Bronchial epithelial cell (primary cell): Measurements from ENCODE around the gene CD2AP. TPM values are rescaled to one million over a fixed set of nuclear protein-coding genes. Genes with fewer than 3 reads are reported as not detected.

Source experiments
- DNase-seq: peaks from one replicate; pipeline ENCODE4 v3.0.0-alpha.2; 2010; ENCODE audit warnings: low read depth
- FAIRE-seq: peaks from 2 replicates; lab custom pipeline; 2011; peaks lifted over from hg19 to GRCh38; lab: Jason Lieb, UNC
- H3K27me3 ChIP-seq: 2 replicates; pipeline ENCODE4 v1.5.1; 2011; ENCODE audit warnings: low read length; ENCODE audit not compliant: control insufficient read depth, insufficient read depth
- H3K36me3 ChIP-seq: 2 replicates; pipeline ENCODE4 v1.5.1; 2011; ENCODE audit warnings: low read length; ENCODE audit not compliant: control insufficient read depth, insufficient read depth
- H3K4me3 ChIP-seq: 2 replicates; pipeline ENCODE4 v1.5.1; 2011; ENCODE audit warnings: mild to moderate bottlenecking, low read depth, low read length, control low read depth
- total RNA-seq: library from RNA; depleted of rRNA; stranded (reverse); fragments of >200 nt; gene quantifications from 2 replicates; pipeline ENCODE4 v1.2.1, GENCODE V29; 2014
- TF ChIP-seq, protein P1 (sequence below): IDR thresholded peaks from 2 replicates; pipeline ENCODE4 v1.5.1; 2011; ENCODE audit warnings: mild to moderate bottlenecking, moderate library complexity, low read length, control low read depth, inconsistent platforms; ENCODE audit not compliant: insufficient read depth, severe bottlenecking

CD2AP gene
- total RNA-seq, 1 donor from 2014 or later: 24.0 TPM

DNA sequence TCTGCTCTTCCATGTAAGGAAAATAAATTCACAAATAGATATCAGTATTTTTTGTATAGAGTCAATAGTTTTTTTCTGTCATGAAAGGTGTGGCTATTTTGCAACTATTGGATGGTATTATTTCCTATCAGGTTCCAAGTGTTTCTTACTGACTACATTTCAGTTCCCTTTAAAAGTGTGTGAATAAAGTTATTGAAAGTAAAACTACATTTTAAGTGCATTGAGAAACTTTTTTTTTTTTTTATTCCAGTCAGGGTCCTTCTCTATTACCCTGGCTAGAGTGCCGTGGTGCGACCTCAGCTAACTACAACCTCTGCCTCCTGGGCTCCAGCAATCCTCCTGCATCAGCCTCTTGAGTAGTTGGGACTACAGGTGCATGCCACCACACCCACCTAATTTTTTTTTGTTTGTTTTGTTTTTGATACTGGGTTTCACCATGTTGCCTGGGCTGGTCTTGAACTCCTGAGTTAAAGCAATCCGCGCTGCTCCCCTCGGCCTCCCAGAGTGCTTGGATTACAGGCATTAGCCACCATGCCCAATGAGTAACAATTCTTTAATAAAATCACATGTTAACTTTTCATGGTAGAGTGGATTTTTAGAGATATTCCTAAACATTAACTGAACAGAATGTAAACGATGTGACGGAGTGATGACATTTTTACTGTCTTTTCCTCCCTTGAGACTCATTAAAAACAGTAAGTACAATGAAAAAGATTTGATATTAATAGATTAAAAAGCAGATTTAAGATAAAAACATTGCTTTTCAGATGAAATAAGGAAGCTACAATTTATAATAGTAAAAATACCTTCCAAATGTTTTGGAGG lies 151.1 kb downstream of the CD2AP start:
- TF ChIP-seq, protein P1, sequence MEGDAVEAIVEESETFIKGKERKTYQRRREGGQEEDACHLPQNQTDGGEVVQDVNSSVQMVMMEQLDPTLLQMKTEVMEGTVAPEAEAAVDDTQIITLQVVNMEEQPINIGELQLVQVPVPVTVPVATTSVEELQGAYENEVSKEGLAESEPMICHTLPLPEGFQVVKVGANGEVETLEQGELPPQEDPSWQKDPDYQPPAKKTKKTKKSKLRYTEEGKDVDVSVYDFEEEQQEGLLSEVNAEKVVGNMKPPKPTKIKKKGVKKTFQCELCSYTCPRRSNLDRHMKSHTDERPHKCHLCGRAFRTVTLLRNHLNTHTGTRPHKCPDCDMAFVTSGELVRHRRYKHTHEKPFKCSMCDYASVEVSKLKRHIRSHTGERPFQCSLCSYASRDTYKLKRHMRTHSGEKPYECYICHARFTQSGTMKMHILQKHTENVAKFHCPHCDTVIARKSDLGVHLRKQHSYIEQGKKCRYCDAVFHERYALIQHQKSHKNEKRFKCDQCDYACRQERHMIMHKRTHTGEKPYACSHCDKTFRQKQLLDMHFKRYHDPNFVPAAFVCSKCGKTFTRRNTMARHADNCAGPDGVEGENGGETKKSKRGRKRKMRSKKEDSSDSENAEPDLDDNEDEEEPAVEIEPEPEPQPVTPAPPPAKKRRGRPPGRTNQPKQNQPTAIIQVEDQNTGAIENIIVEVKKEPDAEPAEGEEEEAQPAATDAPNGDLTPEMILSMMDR: no peak
- no peaks in the 10 kb centered on the region for H3K36me3 ChIP-seq
- no peak for FAIRE-seq
- H3K27me3 ChIP-seq: no peaks in the 10 kb centered on the region
- no peak overlapping the region for H3K4me3 ChIP-seq
- DNase-seq: no peak

DNA sequence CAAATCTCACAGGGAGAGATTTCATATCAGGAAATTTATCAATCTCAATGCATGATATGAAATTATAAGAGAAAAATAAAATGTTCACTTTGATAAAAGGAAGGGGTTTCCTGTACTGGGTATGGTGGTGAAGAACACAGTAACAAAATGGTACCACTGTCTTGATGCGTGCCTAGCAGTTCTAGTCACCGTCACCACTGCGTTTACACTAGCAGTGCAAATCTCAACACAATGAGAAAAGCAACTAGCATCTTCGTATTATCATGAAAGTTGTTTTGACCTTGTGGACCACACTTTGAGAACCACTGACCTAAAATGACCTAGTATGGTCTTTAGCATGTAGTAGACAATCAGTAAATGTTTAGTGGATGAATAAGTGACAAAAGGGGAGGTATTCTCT lies 152.4 kb downstream of the CD2AP start:
- Histone ChIP-seq H3K4me3 (no peak overlapping the region), H3K36me3 (no peaks in the 10 kb centered on the region), H3K27me3 (no peaks in the 10 kb centered on the region)
- DNase-seq (no peak), FAIRE-seq (no peak)
- TF ChIP-seq, protein P1: no peak

DNA sequence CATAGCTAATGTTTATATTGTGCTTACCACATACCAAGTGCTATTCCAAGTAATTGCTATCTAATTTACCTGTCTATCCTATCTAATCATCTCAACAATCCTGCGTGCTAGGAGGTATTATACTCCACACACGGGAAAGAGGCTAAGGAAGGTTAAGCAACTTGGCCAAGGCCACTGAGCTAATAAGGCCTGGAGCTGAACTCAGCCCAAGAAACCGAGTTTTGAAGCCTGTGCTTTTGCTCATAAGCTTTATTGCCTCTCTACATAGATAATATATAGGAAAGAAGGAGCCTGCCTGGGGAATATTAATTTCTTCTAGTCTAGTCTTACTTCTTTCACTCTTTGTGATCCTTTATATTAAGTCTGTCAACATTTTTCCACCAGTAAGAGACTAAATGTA lies 153.0 kb downstream of the CD2AP start:
- Histone ChIP-seq H3K4me3 (no peak overlapping the region), H3K36me3 (no peaks in the 10 kb centered on the region), H3K27me3 (no peaks in the 10 kb centered on the region)
- FAIRE-seq (no peak), DNase-seq (no peak)
- TF ChIP-seq, protein P1: no peak

DNA sequence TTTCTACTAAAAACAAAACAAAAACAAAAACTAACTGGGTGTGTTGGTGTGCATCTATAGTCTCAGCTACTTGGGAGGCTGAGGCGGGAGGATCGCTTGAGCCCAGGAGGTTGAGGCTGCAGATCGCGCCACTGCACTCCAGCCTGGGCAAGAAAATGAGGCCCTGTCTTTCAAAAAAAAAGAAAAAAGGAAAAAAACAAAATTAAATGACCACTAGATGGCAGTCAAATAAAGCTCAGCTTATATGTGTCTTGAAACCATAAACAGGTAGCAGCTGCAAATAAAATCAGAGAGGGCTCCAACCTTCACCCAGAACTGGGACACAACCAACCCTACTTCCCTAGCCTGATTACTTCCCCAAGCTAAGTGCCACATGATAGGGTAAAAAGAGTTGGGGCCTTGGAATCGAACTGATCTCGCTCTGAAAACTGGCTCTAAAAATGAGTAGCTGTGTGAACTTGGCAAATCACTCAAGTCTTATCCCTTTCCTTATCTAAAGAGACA lies 153.7 kb downstream of the CD2AP start:
- peak; percentile 71 for DNase-seq
- Histone ChIP-seq H3K27me3 (no peaks in the 10 kb centered on the region), H3K36me3 (no peaks in the 10 kb centered on the region), H3K4me3 (no peak overlapping the region)
- no peak for FAIRE-seq
- TF ChIP-seq, protein P1: peak; percentile 59

DNA sequence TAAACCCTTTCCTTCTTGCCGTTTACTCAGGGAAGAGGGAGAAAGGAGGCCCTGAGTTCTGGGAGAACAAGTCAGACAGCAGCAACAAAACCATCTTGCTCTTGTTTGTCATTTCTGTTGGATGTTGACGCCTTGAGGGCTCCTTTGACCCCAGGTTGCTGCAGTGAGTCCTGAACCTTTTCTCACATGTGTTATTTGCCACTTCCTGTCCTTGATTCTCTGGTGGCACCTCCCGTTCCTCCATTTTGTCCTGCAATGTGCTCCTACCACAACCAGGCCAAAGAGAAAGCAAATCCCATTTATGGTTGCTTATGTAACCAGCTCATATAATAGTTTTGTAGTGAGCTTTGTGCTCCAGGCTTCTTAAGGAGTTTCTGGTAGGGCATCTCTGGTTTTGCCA lies 154.2 kb downstream of the CD2AP start:
- H3K36me3 ChIP-seq: no peaks in the 10 kb centered on the region
- FAIRE-seq (no peak), DNase-seq (no peak)
- no peaks in the 10 kb centered on the region for H3K27me3 ChIP-seq
- TF ChIP-seq, protein P1: no peak
- H3K4me3 ChIP-seq: no peak overlapping the region
